Body of pancreas (tissue), 4 donors: ENCODE data around the gene ARHGAP29. TPM values are rescaled to one million over a fixed set of nuclear protein-coding genes. Genes with fewer than 3 reads are reported as not detected.

Experiments
- ATAC-seq: fragments of 150-250 bp; one replicate; pipeline ENCODE4 v1.9.1; 2016
- DNase-seq, 4 donors: peaks; one replicate each; pipeline ENCODE4 v3.0.0-alpha.2; 2019
- H3K27ac ChIP-seq, 4 donors: fragments of 200-600 bp; sonication (generic); 1 replicate in 3 of 4; 2 replicates in 1 of 4; pipeline versions ENCODE4 v1.5.1 to v1.6.1; 2016 to 2019; ENCODE audit warnings: mild to moderate bottlenecking in 1 of 4, mixed read lengths in 1 of 4, moderate library complexity in 1 of 4
- H3K27me3 ChIP-seq, 2 donors: fragments of 200-600 bp; sonication (generic); one replicate each; pipeline ENCODE4 v1.6.0; 2016; ENCODE audit warnings: mild to moderate bottlenecking in 1 of 2
- H3K36me3 ChIP-seq, 2 donors: fragments of 200-600 bp; sonication (generic); replicated peaks in 1 of 2; 2 replicates each; pipeline ENCODE4 v1.5.1; 2016; ENCODE audit warnings: low read depth in 2 of 2; ENCODE audit not compliant: insufficient read depth in 1 of 2
- H3K4me1 ChIP-seq: fragments of 200-600 bp; sonication (generic); one replicate; pipeline ENCODE4 v1.6.0; 2016
- H3K4me3 ChIP-seq, 2 donors: fragments of 200-600 bp; sonication (generic); 1 replicate in 1 of 2; 2 replicates in 1 of 2; pipeline ENCODE4 v1.5.1; 2016 to 2019
- H3K9me3 ChIP-seq, 3 donors: fragments of 200-600 bp; sonication (generic); 1 replicate in 2 of 3; 2 replicates in 1 of 3; pipeline ENCODE4 v1.5.1; 2016
- CTCF ChIP-seq, 7 experiments: fragments of 450-650 bp in 4 of 7; fragments of 200-600 bp in 3 of 7; sonication (generic) in 3 of 7; IDR thresholded peaks; one replicate each; pipeline ENCODE4 v1.5.1; 2016 to 2019; ENCODE audit warnings: antibody characterized with exemption in 7 of 7
- POLR2A ChIP-seq, 3 donors: fragments of 450-650 bp; IDR thresholded peaks; one replicate each; pipeline ENCODE4 v1.6.1; 2016; ENCODE audit warnings: antibody characterized with exemption in 3 of 3, mild to moderate bottlenecking in 2 of 3
- WGBS, 2 donors: methylation state at CpG; one replicate each; pipeline ENCODE4 v1.1.5; 2017; 5-methylcytosine and 5-hydroxymethylcytosine counted together
- intact Hi-C: fragments of 100-400 bp; cut with DNase I; formaldehyde crosslinking; loops from one replicate; pipeline ENCODE4 v1.15.1; 2023
- total RNA-seq, 2 donors: library from RNA; depleted of rRNA; stranded (reverse); fragments of >200 nt; gene quantifications; one replicate each; pipeline ENCODE4 v1.1.0, GENCODE V29; 2016

The ARHGAP29 gene
- total RNA-seq, 2 donors from 2014 or later: 20.1 to 22.8 TPM

- ATAC-seq: no peak
- no peak for DNase-seq
- intact Hi-C loops: no loop called here
- WGBS, 2 donors: 23 to 33% methylated on average over 1 of the region's 1 CpG
- Histone ChIP-seq H3K4me1 (no peaks in the 10 kb centered on the region), H3K4me3 (no peak overlapping the region), H3K27me3 (no peaks in the 10 kb centered on the region), H3K36me3 (no peaks in the 10 kb centered on the region), H3K9me3 (no peaks in the 10 kb centered on the region), H3K27ac (no peak overlapping the region)
- TF ChIP-seq POLR2A (IDR thresholded peaks at IDR 0.05) (no peak), CTCF (IDR thresholded peaks at IDR 0.05) (no peak)
These were observed 31.7 kb downstream of the ARHGAP29 start for GRCh38 chr1:94205639-94206038.

GRCh38 chr1:94202241-94202640 lies 35.1 kb downstream of the ARHGAP29 start:
- ATAC-seq: no peak
- H3K27ac ChIP-seq: no peak overlapping the region

GRCh38 chr1:94199398-94199797 lies 38.0 kb downstream of the ARHGAP29 start:
- Histone ChIP-seq H3K4me3 (no peak overlapping the region), H3K27ac (no peak overlapping the region), H3K36me3 (no peaks in the 10 kb centered on the region), H3K27me3 (no peaks in the 10 kb centered on the region), H3K9me3 (no peaks in the 10 kb centered on the region), H3K4me1 (no peaks in the 10 kb centered on the region)
- 90 to 92% methylated on average over 2 of the region's 2 CpGs for WGBS, 2 donors
- no peak for ATAC-seq
- no peak for TF ChIP-seq CTCF (IDR thresholded peaks at IDR 0.05)
- no peak for TF ChIP-seq POLR2A (IDR thresholded peaks at IDR 0.05)
- DNase-seq: no peak
- intact Hi-C loops: no loop called here

More at GRCh38 chr1:94202241-94202640, 35.1 kb downstream of the ARHGAP29 start:
- H3K9me3 ChIP-seq: no peaks in the 10 kb centered on the region
- intact Hi-C loops: no loop called here
- no peaks in the 10 kb centered on the region for H3K4me1 ChIP-seq
- no peaks in the 10 kb centered on the region for H3K27me3 ChIP-seq
- TF ChIP-seq CTCF (IDR thresholded peaks at IDR 0.05) (no peak), POLR2A (IDR thresholded peaks at IDR 0.05) (no peak)
- no peaks in the 10 kb centered on the region for H3K36me3 ChIP-seq
- no peak overlapping the region for H3K4me3 ChIP-seq
- WGBS, 2 donors: 88 to 91% methylated on average over 6 of the region's 6 CpGs
- no peak for DNase-seq

- ATAC-seq (no peak), DNase-seq (no peak)
- no peak overlapping the region for H3K4me3 ChIP-seq
- no peak overlapping the region for H3K27ac ChIP-seq
- intact Hi-C loops: no loop called here
- no peaks in the 10 kb centered on the region for H3K4me1 ChIP-seq
- TF ChIP-seq POLR2A (IDR thresholded peaks at IDR 0.05) (no peak), CTCF (IDR thresholded peaks at IDR 0.05) (no peak)
- no peaks in the 10 kb centered on the region for H3K27me3 ChIP-seq
- no peaks in the 10 kb centered on the region for H3K36me3 ChIP-seq
- WGBS, 2 donors: 86 to 90% methylated on average over 2 of the region's 2 CpGs
- no peaks in the 10 kb centered on the region for H3K9me3 ChIP-seq
These were observed 43.1 kb downstream of the ARHGAP29 start for GRCh38 chr1:94194079-94194865.

GRCh38 chr1:94193128-94193527 lies 44.3 kb downstream of the ARHGAP29 start:
- H3K27ac ChIP-seq: no peak overlapping the region
- no peaks in the 10 kb centered on the region for H3K9me3 ChIP-seq
- WGBS, 2 donors: 71 to 74% methylated on average over 1 of the region's 1 CpG
- H3K4me1 ChIP-seq: no peaks in the 10 kb centered on the region
- TF ChIP-seq CTCF (IDR thresholded peaks at IDR 0.05) (no peak), POLR2A (IDR thresholded peaks at IDR 0.05) (no peak)
- intact Hi-C loops: no loop called here
- no peak for DNase-seq
- no peak for ATAC-seq
- no peaks in the 10 kb centered on the region for H3K27me3 ChIP-seq
- no peak overlapping the region for H3K4me3 ChIP-seq
- no peaks in the 10 kb centered on the region for H3K36me3 ChIP-seq
